ENCODE measurements around the gene PPP4R3A. TPM values are rescaled to one million over a fixed set of nuclear protein-coding genes. Genes with fewer than 3 reads are reported as not detected.

PPP4R3A gene
- total and polyA plus RNA-seq, 2 donors (not counting 3 experiments of a cell fraction or from before 2014, with no cell fraction given) = 20.5 to 77.0 TPM

DNA sequence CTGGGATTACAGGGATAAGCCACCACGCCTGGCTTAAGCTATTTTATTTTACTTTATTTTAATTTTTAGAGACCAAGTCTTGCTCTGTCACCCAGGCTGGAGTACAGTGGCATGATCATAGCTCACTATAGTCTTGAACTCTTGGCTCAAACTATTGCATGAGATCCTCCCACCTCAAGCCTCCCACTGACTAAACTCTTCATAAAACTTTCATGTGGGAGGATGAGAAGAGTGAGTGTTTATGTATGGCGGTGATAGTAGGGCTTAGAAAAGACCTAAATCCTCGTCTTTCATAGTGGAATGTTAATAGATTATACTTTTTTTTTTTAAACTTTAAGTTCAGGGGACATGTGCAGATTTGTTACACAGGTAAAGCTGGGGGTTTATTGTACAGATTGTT lies 23.5 kb upstream of the PPP4R3A start:
- Histone ChIP-seq H3K9me1 (replicated peaks; ENCODE audit: control insufficient read depth, extremely low read depth, insufficient read depth, low read length) (no peaks in the 10 kb centered on the region), H3K4me2 (ENCODE audit: insufficient read depth, low read length) (no peak overlapping the region), H3K79me2 (ENCODE audit: control insufficient read depth, insufficient read depth, low read length) (no peaks in the 10 kb centered on the region), H3K9ac (replicated peaks; ENCODE audit: extremely low read depth, insufficient read depth, low read length) (no peak overlapping the region), H2AFZ (ENCODE audit: low read depth, low read length) (no peak overlapping the region), H3K27ac (ENCODE audit: insufficient read depth, low read depth, low read length) (no peak overlapping the region), H3K27me3 (ENCODE audit: control insufficient read depth in 2 of 2, insufficient read depth in 2 of 2, low read length in 2 of 2) (peaks cover 0 to 2% of the 10 kb centered on the region in 2 experiments), H3K4me1 (ENCODE audit: control insufficient read depth, extremely low read depth, insufficient read depth, low read length) (no peaks in the 10 kb centered on the region), H4K20me1 (replicated peaks; ENCODE audit: control insufficient read depth, extremely low read depth, insufficient read depth, low read length) (no peaks in the 10 kb centered on the region), H3K4me3 (replicated peaks in 1 of 3; ENCODE audit: insufficient read depth in 1 of 3, low read depth in 1 of 3, low read length in 3 of 3) (no peak overlapping the region), H3K9me3 (replicated peaks; ENCODE audit: control insufficient read depth, insufficient read depth, low read length) (no peaks in the 10 kb centered on the region), H3K36me3 (ENCODE audit: control insufficient read depth in 2 of 2, extremely low read depth in 1 of 2, insufficient read depth in 2 of 2, low read length in 2 of 2) (no peaks in the 10 kb centered on the region)
- FAIRE-seq (no peak), DNase-seq (ENCODE audit: low read depth, low spot score) (no peak)
- intact Hi-C loops (cut with micrococcal nuclease) (no loop called here), dilution Hi-C loops (cut with MboI; ENCODE audit: extremely low pct_ligation_motif_present, low sequenced_read_pairs) (no loop called here)
- TF ChIP-seq, protein P1, sequence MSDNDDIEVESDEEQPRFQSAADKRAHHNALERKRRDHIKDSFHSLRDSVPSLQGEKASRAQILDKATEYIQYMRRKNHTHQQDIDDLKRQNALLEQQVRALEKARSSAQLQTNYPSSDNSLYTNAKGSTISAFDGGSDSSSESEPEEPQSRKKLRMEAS (IDR thresholded peaks at IDR 0.05; ENCODE audit: insufficient read depth, insufficient read length) = no peak
- TF ChIP-seq POLR2AphosphoS5 (IDR thresholded peaks at IDR 0.05; ENCODE audit: insufficient read depth, low read depth, low read length) (no peak), FOS (IDR thresholded peaks at IDR 0.05; ENCODE audit: borderline replicate concordance, insufficient read depth, low read length) (no peak), MYC (IDR thresholded peaks at IDR 0.05; ENCODE audit: low read depth, low read length) (no peak), CTCF (IDR thresholded peaks at IDR 0.05; ENCODE audit: extremely low read depth in 1 of 2, insufficient read depth in 1 of 2, low read depth in 1 of 2, low read length in 2 of 2) (no peak), EZH2 (IDR thresholded peaks at IDR 0.05; ENCODE audit: borderline replicate concordance, low read depth, low read length, severe bottlenecking) (no peak), GATA2 (IDR thresholded peaks at IDR 0.05; ENCODE audit: insufficient read depth, insufficient read length, low read depth, low read length) (no peak)
- POLR2A ChIA-PET = no interaction called here
- CTCF ChIA-PET = no interaction called here
- BruUV-seq (replicated peaks) = no TSS peak
